Sigmoid colon (tissue), 4 donors: Measurements from ENCODE around the gene ZNF574.

ENCODE experiments used
- CTCF ChIP-seq, 4 experiments: fragments of 450-650 bp in 3 of 4; fragments of 200-600 bp in 1 of 4; IDR thresholded peaks; one replicate each; pipeline ENCODE4 v1.5.1; 2016 to 2019; ENCODE audit warnings: antibody characterized with exemption in 4 of 4, mild to moderate bottlenecking in 3 of 4, moderate library complexity in 2 of 4
- EP300 ChIP-seq, 4 donors: sonication (generic); formaldehyde crosslinking; IDR thresholded peaks; one replicate each; pipeline ENCODE4 v1.6.1; 2017; ENCODE audit warnings: antibody characterized with exemption in 4 of 4
- POLR2A ChIP-seq, 2 donors: fragments of 450-650 bp; IDR thresholded peaks; one replicate each; pipeline ENCODE4 v1.6.1; 2016; ENCODE audit warnings: antibody characterized with exemption in 2 of 2, mild to moderate bottlenecking in 2 of 2, moderate library complexity in 2 of 2
- POLR2AphosphoS5 ChIP-seq, 4 donors: sonication (generic); formaldehyde crosslinking; IDR thresholded peaks; one replicate each; pipeline ENCODE4 v1.6.1; 2017; ENCODE audit warnings: antibody characterized with exemption in 4 of 4

- TF ChIP-seq CTCF (IDR thresholded peaks at IDR 0.05) (no peak), POLR2A (IDR thresholded peaks at IDR 0.05) (no peak), POLR2AphosphoS5 (IDR thresholded peaks at IDR 0.05) (no peak), EP300 (IDR thresholded peaks at IDR 0.05) (no peak)
Measured at GRCh38 chr19:42122691-42123607, 47.0 kb downstream of the ZNF574 start.
